Stimulated activated CD4-positive, alpha-beta T cell treated with anti-CD3 and anti-CD28 coated beads, Interleukin-4, amount 100 ng/mL, for 24 hours (primary cell): Measurements from ENCODE around the gene LSS.

ENCODE experiments used
- DNase-seq: peaks from one replicate; pipeline ENCODE4 v3.0.0-alpha.2; 2020

Gene LSS

GRCh38 chr21:46218906-46219590 lies 9.5 kb downstream of the LSS start:
- no peak for DNase-seq

- DNase-seq = no peak
Observed at GRCh38 chr21:46217511-46218196, 10.9 kb downstream of the LSS start.

- no peak for DNase-seq
Observed at GRCh38 chr21:46216132-46216747, 12.3 kb downstream of the LSS start.

GRCh38 chr21:46215436-46216131 lies 13.0 kb downstream of the LSS start:
- no peak for DNase-seq

GRCh38 chr21:46214478-46215340 lies 13.9 kb downstream of the LSS start:
- DNase-seq = no peak

- DNase-seq = no peak
Observed at GRCh38 chr21:46213620-46214286, 14.8 kb downstream of the LSS start.

- no peak for DNase-seq
Observed at GRCh38 chr21:46212721-46213484, 15.7 kb downstream of the LSS start.

- no peak for DNase-seq
Observed at GRCh38 chr21:46211786-46212720, 16.5 kb downstream of the LSS start.

- DNase-seq = no peak
Observed at GRCh38 chr21:46211376-46211775, 17.2 kb downstream of the LSS start.

GRCh38 chr21:46210378-46211136 lies 18.0 kb downstream of the LSS start:
- no peak for DNase-seq

GRCh38 chr21:46208761-46209721 lies 19.5 kb downstream of the LSS start:
- DNase-seq = no peak

- no peak for DNase-seq
Observed at GRCh38 chr21:46207920-46208591, 20.5 kb downstream of the LSS start.

- no peak for DNase-seq
Observed at GRCh38 chr21:46207006-46207919, 21.3 kb downstream of the LSS start.

GRCh38 chr21:46206163-46207005 lies 22.2 kb downstream of the LSS start:
- DNase-seq = no peak

- no peak for DNase-seq
Observed at GRCh38 chr21:46205766-46206162, 22.8 kb downstream of the LSS start.
